IPS DF 19.7 (cell line): ENCODE measurements around the gene HSD17B1.
"Not testable (repeated sequence)": the region's sequence is repeated elsewhere in the genome, so short reads cannot be mapped to it uniquely, and the experiment has no call there.

Experiments
- DNase-seq: peaks from one replicate; pipeline ENCODE4 v3.0.0-alpha.2; 2013; ENCODE audit warnings: low read depth, low spot score

HSD17B1 gene

DNA sequence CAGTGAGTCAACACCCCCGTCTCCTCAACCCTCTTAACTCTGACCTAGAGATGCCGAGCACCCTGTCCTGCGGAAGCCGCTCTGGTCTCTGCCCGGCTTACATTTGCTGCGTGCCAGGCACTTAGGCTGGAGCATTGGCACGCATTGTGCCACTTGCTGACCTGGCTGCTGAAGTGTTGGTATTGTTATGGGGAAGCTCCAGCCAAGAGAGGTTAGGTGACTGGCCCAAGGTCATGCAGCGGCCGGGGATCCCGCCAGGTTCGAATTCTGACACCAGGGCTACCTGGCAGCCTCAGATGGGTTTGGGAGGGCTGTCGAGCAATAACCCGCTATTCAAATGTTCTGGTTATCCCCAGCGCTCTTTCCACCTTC lies 5.0 kb upstream of the HSD17B1 start:
- no peak for DNase-seq

DNA sequence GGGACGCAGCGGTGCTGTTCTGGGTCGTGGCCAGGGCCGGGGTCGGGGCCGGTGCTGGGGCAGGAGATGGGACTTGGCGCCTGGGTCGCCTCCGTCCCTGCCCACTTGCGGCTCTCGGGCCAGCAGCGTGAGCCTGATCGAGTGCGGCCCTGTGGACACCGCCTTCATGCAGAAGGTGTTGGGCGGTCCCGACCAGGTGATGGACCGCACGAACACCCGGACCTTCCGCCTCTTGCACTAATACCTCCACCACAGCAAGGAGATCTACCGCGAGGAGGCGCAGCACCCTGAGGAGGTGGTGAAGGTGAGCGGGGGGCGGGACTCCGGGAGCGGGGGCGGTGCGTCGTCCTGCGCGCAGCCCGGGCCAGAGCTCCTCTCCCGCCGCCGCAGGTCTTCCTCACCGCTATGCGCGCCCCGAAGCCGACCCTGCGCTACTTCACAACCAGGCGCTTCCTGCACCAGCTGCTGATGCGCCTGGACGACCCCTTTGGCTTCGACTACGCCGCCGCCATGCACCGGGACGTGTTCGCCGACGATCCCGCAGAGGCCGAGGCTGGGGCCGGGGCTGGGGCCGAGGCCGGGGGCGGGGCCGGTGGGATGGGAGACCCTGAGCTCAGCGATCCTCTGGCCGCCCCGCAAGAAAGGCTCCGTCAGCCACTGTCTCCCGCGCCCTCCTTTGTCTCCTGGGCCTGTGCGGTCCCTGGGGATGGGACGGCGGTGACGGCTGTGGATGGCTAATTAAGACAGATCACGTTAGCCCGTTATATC lies 4.5 kb upstream of the HSD17B1 start:
- DNase-seq = no peak

DNA sequence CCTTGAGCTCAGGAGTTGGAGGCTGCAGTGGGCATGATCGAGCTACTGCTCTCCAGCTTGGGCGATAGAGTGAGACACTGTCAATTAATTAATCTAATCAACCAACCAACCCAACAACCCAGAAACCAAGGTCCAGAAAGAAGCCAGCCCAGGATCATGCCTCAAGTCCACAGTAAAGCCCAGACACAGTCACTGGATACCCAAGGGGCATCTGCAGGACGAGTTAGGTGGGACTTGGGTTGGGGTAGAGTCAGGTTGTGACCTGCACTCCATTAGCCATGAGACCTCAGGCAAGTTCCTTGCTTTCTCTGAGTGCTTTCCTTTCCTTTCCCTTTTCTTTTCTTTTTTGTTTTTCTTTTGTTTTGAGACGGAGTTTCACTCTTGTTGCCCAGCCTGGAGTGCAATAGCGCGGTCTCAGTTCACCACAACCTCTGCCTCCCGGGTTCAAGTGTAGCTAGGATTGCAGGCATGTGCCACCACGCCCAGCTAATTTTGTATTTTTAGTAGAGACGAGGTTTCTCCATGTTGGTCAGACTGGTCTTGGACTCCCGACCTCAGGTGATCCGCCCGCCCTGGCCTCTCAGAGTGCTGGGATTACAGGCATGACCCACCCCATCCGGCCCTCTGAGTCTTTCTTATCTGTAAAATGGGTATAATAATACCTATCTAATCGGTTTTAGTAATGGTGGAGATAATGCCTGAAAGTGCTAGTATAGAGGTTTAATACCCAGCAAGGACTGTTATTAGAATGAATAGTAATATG lies 3.5 kb upstream of the HSD17B1 start:
- DNase-seq = no peak

DNA sequence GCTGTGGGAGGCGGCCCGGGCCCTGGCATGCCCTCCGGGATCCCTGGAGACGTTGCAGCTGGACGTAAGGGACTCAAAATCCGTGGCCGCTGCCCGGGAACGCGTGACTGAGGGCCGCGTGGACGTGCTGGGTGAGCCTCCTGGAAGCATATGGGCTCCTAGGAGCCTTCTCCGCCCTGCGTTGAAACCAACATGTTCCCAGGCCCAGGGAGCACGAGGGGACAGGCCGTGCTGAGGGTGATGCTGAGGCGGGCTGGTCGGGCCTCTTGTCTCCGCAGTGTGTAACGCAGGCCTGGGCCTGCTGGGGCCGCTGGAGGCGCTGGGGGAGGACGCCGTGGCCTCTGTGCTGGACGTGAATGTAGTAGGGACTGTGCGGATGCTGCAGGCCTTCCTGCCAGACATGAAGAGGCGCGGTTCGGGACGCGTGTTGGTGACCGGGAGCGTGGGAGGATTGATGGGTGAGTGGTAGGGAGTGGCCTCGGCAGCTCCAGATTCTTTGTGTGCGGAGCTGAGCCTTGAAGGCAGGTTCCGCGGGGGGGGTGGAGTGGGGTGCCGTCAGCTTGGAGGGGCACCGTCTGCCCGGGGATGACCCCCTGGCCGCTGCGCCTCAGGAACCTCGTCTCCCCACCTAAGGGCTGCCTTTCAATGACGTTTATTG lies 567 bp downstream of the HSD17B1 start:
- no peak for DNase-seq

DNA sequence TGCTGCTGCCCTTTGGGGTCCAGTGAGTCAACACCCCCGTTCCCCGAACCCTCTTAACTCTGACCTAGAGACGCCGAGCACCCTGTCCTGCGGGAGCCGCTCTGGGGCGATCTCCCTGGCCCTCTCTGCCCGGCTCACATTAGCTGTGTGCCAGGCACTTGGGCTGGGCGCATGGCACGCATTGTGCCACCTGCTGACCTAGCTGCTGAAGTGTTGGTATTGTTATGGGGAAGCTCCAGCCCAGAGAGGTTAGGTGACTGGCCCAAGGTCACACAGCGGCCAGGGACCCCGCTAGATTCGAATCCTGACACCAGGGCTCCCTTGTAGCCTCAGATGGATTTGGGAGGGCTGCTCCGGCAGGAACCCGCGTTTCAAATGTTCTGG lies 1.1 kb downstream of the HSD17B1 start:
- DNase-seq = no peak

DNA sequence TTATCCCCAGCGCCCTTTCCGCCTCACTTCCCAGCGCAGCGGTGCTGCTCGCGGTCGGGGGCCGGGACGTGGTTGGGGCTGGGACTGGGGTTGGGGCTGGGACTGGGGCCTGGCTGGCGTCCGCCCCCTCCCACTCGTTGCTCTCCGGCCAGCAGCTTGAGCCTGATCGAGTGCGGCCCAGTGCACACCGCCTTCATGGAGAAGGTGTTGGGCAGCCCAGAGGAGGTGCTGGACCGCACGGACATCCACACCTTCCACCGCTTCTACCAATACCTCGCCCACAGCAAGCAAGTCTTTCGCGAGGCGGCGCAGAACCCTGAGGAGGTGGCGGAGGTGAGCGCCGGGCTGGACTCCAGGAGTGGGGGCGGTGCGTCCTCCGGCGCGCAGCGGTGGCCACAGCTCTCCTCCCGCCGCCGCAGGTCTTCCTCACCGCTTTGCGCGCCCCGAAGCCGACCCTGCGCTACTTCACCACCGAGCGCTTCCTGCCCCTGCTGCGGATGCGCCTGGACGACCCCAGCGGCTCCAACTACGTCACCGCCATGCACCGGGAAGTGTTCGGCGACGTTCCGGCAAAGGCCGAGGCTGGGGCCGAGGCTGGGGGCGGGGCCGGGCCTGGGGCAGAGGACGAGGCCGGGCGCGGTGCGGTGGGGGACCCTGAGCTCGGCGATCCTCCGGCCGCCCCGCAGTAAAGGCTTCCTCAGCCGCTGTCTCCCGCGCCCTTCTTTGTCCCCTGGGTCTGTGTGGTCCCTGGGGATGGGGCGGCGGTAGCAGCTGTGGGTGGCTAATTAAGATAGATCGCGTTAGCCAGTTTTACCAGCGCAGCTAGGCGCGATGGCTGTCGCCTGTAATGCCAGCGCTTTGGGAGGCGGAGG lies 1.8 kb downstream of the HSD17B1 start:
- no peak for DNase-seq

DNA sequence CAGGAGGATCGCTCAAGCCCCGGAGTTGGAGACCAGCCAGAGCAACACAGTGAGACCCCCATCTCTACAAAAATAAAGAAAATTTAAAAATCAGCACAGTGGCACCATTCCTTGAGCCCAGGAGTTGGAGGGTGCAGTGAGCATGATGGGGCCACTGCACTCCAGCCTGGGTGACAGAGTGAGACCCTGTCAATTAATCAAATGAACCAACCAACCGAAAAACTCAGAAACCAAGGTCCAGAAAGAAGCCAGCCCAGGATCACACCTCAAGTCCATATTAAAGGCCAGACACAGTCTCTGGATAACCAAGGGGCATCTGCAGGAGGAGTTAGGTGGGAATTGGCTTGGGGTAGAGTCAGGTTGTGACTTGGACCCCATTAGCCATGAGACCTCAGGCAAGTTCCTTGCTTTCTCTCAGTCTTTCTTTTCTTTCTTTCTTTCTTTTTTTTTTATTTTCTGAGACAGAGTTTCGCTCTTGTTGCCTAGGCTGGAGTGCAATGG lies 2.4 kb downstream of the HSD17B1 start:
- DNase-seq = no peak

DNA sequence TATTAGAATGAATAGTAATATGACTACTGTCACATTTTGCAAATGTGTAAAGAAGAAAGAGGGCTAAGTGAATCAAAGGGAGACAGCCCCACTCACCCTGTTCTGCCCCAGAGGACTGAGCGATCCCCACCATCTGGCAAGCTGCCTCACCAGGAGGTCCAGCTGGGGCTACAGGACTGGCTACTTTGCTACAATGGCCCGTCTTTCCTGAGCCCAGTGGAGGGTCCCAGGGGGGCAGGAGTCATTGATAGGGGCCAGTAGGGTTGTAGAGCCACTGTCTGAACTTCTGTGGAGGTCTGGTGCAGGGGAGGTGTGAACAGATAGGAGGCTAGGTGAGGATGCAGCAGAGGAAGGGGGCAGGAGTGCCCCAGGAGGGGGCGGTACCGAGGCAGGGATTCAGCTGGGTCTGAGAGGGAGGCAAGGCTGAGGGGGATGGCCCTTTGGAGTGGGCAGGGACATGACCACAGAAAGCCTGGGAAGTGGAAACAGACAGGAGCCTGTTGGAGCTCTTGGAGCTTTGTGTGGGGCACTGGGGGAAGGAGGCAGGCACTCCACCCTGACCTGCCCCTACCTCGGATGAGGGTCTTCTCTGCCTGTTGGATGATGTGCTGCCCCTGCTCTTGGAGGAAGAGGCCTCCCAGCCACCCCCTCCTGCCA lies 3.4 kb downstream of the HSD17B1 start:
- DNase-seq = not testable (repeated sequence)

DNA sequence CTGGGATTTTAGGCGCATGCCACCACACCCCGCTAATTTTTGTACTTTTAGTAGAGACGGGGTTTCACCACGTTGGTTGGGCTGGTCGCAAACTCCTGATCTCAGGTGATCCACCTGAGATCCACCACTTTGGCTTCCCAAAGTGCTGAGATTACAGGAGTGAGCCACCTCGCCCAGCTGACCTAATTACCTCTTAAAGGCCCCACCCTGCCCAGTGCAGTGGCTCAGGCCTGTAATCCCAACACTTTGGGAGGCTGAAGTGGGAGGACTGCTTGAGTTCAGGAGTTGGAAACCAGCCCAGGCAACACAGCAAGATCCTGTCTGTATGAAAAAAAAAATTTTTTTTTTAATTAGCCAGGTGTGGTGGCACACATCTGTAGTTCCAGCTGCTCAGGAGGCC lies 6.4 kb downstream of the HSD17B1 start:
- no peak for DNase-seq

DNA sequence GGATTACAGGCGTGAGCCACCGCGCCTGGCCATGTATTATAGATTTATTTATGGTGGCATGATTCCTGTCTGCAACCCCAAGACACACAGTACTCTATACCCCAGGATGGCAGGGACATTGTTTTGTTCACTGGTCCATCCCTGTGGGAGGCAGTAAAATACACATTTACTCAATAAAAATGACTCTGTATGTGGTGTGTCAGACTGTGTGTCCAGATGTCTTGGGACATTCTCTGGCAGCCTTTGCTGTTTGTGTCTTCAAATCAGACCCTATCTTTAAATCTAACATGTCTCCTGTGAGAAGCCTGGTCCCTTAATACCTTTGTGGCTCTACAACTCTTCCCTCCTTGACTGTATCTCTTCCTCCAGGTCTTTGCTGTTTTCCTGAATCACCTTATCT lies 7.5 kb downstream of the HSD17B1 start:
- DNase-seq = no peak

DNA sequence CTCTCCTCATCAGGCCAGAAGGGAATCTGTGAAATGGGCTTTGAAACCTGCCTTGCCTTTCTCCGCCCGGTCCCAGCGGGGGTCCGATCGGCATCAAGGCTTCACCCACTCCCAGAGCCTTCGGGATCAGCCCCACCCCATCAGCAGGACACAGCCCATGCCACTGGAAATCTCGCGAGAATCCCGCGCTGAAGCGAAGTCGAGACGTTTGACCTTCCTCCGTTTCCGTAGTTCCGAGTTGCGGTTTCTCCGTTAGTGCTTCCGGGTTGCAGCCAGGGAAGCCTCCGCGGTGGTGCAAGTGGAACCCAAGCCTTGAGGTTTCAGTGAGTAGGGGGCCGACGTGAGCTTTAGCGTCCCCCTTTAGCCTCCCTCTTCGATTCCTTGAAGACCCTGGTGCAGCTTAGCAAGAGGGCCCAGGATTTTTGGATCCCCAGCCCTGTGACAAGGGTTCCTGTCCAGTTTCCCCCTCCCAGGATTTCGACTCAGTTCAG lies 9.2 kb downstream of the HSD17B1 start, which contains the start of gene COASY:
COASY (plus strand) TSS at position 252 of the 491 bp plus-strand sequence. CDS start 475 bp downstream, outside the sequence.
- peak; percentile 98 for DNase-seq

DNA sequence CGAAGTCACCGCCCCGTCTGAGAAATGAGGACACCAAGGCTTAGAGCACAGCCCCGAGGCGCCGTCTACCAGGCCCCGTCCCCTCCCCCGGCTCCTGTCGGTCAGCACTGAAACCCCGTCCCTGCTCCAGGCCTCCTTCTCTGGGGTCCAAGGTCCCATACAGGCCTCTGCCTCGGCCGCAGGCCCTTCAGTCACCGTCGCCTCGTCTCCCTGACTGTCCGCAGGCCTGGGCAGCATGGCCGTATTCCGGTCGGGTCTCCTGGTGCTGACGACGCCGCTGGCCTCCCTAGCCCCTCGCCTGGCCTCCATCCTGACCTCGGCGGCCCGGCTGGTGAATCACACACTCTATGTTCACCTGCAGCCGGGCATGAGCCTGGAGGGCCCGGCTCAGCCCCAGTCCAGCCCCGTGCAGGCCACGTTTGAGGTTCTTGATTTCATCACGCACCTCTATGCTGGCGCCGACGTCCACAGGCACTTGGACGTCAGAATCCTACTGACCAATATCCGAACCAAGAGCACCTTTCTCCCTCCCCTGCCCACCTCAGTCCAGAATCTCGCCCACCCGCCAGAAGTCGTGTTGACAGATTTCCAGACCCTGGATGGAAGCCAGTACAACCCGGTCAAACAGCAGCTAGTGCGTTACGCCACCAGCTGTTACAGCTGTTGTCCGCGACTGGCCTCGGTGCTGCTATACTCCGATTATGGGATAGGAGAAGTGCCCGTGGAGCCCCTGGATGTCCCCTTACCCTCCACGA lies 9.8 kb downstream of the HSD17B1 start:
- no peak for DNase-seq

DNA sequence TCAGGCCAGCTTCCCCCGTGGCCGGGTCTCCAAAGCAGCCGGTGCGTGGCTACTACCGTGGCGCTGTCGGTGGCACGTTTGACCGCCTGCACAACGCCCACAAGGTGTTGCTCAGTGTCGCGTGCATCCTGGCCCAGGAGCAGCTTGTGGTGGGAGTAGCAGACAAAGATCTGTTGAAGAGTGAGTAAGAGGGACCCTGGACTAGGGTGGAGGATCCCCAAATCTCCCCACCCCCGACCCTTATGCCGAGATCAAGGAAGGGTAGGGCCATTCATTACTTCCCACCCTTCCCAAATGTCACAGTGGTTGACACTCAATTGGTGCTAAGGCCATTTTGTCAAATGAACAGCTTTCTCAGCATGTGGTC lies 10.4 kb downstream of the HSD17B1 start:
- no peak for DNase-seq

DNA sequence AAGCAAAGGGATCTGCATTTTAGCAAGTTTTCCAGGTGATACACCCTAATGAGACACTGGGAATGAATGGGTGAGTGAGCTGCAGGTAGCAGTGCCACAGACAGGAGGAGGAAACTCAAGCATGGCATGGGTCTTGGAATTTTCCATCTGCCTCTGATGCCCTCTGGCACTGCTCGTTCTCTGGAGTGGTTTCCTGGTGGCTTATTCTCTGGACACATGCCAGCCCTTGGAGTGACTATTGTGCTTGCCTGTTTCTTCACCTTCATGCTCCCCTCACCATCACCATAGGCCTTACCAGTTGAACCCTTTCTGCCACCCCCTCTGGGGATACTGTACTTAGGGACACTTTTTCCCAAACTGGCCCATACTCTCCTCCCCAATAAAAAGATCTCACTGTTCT lies 10.8 kb downstream of the HSD17B1 start:
- no peak for DNase-seq

DNA sequence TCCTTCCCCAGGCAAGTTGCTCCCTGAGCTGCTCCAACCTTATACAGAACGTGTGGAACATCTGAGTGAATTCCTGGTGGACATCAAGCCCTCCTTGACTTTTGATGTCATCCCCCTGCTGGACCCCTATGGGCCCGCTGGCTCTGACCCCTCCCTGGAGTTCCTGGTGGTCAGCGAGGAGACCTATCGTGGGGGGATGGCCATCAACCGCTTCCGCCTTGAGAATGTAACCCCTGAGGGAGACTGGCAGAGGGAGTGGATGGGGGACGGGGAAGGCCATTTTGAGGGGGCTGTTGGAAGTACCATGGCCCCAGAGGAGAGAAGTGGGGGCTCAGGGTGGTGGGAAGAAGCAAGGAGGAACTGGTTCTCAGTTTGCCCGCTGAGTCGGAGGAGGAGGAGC lies 11.2 kb downstream of the HSD17B1 start:
- no peak for DNase-seq

DNA sequence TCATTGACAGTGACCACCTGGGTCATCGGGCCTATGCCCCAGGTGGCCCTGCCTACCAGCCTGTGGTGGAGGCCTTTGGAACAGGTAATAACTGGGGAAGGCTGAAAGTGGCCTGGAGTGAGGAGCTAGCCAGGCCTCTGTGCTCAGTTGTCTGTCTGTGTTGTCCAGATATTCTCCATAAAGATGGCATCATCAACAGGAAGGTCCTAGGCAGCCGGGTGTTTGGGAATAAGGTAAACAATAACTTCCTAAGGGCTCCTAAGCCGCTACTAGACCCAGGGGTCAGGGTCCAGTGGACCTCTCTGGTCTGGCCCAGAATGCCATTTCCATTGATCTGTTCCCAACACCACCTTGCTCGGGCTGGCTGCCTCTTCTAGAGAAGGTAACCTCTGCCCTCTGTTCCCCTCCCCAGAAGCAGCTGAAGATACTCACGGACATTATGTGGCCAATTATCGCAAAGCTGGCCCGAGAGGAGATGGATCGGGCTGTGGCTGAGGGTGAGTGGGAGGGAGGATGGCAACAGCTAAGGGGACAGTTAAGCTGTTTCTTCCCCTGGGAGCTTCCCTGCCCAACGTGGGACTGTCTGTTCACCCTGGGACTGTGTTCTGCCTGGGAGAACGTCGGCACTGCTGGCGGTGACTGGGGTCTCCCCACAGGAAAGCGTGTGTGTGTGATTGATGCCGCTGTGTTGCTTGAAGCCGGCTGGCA lies 12.2 kb downstream of the HSD17B1 start:
- no peak for DNase-seq

DNA sequence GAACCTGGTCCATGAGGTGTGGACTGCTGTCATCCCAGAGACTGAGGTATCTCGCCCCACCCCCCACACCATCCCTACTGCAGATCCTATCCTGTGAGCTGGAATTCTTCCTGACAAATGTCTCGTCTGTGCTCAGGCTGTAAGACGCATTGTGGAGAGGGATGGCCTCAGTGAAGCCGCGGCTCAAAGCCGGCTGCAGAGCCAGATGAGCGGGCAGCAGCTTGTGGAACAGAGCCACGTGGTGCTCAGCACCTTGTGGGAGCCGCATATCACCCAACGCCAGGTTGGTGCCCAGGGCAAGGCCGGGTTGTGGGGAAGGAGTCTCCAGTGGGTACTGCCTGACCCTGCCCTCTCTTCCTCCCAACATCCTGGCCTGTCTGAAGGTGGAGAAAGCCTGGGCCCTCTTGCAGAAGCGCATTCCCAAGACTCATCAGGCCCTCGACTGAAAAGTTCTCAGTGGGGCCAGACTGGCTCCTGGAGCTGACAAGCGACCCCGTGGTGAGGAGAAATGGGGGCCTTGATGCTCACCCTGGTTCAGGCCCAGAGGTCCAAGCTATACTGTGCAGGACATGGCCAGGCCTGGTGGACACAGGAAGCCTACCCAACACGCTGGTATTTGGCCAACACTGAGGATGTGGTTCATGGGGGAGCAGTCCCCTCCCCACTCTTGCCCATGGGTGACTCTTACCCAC lies 12.9 kb downstream of the HSD17B1 start:
- no peak for DNase-seq

DNA sequence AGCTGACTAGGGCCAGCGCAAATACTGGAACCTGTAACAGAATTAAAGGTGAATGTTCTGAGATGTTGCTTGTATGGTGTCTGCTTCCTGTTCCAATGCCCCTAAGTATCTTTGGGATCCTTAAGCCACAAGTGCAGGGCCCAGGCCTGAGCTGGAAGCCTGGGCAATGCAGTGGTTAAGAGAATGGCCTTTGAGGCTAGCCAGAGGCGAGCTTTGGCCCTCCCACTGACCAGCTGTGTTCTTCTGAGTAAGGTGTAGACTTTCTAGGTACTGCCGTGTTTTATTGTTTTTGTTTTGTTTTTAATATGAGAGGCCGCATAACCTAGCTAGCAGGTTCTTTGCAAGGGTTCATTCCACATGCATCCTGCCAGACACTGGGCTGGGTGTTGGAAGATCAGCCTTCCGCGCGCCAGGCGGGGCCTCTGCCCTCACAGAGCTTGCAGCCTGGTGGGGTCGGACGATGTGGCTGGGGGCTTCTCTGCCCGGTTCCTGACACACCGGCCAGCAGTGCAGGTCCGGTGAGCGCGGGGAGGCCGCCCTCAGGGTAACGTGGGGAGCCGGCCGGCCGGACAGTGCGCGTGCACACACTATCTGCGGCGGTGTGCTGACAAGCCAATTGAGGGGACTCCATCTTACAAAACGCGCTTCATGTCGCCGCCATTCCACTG lies 13.6 kb downstream of the HSD17B1 start:
- no peak for DNase-seq
